GM18907 (cell line): Measurements from ENCODE around the gene ALAS1.
"Not testable (repeated sequence)": the region's sequence is repeated elsewhere in the genome, so short reads cannot be mapped to it uniquely, and the experiment has no call there.

Experiments used
- ATAC-seq: cut with Tn5 transposase; IDR thresholded peaks from one replicate; pipeline ENCODE4 v1.9.1; 2021; ENCODE audit warnings: mild to moderate bottlenecking, moderate library complexity; ENCODE audit not compliant: unreplicated experiment

Gene ALAS1

DNA sequence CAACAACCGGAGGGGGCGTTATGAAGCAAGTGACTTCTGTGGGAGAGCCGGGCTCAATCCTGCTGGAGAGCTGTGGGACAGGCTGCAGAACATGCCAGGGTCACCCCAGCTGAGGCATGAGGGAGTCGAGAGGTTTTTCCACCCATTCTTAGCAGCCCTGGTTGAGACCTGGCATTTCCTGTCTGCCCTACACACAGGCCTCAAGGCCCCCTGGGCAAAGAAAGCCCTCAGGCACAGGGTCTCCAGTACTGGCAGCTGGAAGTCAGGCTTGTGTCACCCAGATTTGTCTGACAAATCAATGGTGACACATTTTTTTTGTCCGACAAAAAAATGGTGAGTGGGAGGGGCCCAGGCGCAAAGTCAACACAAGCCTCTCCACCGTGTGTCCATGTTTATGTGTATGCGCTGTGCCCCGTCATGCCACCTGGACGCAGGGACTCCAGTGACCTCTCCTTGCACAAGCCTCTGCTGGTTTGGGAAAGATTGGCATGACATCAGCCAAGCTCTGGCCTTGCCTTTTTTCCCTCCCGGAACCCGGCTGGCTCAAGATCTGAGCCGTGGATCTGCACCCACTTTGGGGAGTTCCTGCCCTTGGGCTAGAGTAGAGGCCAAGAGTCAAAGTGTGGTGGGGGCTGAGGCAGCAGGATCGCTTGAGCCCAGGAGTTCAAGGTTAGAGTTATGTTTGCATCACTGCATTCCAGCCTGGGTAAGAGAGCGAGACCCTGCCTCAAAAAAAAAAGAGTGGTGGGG is 20.8 kb upstream of the ALAS1 start:
- ATAC-seq = no peak

DNA sequence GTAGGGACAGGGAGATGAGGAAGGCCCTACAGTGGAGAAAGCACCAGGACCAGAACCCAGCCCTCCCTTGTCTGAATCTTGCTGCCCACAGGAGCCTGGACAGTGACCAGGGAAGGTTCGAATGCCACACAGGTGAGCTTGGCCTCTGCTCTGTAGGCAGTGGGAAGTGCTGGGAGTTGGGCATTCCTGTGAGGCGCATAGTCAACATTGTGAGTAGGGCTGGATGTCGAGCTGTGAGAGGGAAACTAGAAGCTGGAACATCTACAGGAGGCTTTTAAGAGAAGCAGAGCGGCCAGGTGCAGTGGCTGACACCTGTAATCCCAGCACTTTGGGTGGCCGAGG is 20.3 kb upstream of the ALAS1 start:
- no peak for ATAC-seq

DNA sequence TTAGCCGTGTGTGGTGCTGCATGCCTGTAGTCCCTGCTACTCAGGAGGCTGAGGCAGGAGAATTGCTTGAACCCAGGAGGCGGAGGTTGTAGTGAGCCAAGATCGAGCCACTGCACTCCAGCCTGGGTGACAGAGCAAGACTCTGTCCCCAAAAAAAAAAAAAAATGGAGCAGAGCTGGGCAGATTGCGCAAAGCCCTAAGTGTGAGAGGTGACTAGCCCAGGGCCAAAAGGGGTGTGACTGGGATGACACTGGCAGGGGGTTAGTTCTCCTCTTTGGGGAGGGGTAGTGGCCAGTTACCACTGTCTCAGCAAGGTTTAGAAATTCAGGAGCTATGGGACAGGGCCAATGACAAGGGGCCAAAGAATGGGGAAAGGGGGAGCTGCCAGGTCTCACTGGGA is 19.8 kb upstream of the ALAS1 start:
- ATAC-seq = not testable (repeated sequence)

DNA sequence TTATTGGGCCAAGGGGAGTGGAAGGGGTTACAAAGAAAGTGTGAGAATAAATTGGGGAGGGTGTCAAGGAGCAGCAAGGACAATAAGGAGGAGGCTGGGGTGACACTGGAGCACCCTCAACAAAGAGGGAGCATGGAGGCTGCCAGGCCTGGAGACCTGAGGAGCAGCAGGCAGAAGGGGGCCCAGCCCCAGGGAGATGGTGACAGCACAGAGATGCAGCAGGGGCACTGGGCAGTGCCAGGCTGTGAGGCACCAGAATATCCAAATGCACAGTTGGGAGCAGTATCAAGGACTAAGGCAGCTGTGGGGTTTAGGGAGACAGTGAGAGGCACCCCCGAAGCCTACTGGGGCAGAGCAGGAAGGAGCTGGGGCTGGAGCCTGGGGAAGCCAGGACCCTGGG is 19.4 kb upstream of the ALAS1 start:
- ATAC-seq = no peak

DNA sequence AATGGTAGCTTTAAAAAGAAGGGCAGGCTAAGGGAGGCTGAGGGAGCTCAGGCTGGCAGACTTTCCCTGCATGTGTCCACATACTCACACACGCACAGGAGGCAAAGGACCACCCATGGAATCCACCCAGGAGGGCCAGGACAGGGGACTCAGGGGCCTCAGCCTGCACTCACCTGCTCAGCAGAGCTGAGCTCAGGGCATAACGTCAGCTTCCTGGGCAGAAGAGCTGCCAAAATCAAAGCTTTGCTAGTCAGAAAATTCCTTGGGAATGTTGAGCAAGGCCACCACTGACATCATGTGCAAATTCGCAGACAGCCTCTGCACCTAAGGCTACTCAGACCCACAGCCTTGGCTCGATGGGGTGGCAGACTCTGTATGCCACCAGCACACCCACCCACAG is 16.4 kb upstream of the ALAS1 start:
- no peak for ATAC-seq

DNA sequence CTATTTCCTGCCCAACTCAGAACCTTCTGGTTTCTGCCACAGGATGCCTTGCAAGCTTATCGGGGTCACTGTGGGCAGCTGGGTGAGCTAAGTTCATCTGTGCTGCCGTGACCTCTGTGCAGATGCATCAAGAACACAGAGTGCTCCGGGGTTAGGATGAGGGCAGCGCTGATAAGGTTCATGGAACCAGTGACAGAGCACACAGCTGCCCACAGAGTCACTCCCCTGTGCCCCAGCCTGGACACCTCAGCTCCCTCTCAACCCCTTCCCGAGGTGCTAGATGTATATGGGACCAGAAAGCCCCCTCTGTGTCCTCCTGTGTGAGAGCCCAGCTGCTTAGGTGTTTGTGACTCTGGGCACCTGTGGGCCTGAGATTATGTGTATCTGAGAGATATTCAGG is 15.8 kb upstream of the ALAS1 start:
- ATAC-seq = no peak

DNA sequence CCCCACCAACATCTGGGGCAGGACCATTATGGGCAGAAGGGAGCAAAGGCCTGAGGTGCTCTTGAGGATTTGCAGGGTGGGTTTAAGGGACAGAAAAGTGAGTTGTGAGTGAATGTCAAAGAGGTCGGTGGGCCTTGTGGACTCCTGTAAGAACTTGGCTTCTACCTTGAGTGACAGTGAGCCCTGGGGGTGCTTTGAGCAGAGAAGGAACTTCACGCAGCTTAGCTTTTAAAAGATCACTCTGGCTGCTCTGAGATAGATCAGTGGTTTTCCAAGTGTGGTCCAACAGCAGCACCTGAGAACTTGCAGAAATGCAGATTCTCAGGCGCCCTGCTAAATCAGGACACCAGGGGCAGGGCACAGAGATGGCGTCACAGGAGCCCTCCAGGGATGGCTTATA is 15.3 kb upstream of the ALAS1 start:
- ATAC-seq = no peak

DNA sequence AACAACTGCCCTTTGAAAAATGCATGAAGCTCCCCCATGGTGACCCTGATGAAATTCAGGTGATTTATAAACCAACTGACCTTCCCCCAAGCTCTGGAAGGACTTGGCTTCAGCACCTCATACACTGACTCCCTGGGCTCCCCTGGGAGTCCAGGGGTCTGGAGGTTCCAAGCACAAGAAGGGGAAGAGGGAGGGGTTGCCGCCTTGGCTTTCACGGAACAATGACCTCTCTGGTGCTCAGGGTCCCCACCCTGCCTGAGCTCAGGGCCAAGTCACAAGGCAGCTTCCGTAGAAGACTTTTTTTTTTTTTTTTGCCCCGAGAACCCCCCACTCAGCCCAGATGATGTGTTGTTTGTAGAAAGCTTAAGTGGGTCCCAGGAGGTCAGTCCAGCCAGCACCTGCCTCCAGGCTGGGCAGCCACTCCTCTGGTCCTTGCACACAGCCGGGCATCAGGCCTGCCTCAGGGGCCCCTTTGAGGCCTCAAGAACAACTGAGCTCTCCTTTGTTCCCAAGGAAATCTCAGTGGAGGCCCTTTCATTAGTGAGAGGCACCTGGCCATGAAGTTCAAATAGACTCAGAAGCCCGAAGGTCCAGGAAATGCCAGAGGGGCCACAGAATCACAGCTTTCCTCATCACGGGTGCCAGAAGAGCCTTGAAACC is 14.0 kb upstream of the ALAS1 start:
- no peak for ATAC-seq

DNA sequence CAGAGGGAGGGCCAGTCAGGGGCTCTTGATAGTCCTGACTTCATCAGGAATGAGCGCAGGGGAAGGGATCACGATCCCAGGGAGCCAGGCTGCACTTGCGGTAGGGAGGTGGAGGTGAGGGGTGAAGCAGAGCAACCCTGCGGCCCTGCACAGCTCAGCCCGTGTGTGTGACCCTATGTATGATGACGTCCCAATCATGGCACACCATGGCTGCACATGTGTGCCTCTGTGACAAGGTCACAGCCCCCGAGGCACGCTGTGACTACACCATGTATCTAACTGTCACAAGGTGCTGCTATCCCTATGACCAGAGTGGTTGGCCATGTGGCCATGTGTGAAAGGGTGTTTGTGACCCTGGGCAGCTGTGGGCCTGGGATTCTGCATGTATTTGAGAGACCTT is 13.3 kb upstream of the ALAS1 start:
- no peak for ATAC-seq

DNA sequence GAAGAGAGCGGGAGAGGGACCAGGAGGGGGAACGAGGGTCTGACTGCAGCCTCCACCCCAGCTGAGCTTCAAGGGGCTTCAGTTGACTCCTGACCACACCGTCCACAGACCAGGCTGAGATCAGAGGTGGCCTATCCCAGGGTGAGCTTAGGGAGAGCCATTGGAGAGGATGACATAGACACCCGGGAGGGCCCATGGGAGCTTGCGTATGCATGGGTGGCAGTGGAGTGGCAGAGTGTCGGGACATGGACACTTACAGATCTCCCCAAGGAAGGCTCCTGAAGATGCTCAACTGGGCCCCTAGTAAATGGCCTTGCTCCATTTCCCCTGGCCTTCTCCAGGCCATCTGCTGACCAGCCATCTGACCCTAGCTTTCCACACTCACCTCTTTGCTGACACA is 12.6 kb upstream of the ALAS1 start:
- ATAC-seq = no peak

DNA sequence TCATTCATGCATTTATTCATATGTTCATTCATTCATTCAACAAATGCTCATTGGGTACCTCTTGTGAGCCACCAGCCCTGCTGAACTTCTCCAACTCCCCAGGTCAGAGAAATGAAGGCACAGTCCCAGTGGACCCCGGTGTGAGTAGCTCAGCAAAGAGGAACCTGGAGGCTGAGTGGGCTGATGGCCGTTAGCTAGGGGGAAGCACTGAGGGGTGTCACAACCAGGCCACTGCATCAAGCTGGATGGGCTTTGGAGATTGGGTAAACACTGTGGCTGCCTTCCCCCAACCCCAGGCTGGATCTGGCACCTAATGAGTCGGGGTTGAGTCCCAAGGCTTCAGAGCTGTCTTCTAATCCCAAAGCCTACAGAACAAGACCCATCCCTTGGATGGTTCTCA is 12.1 kb upstream of the ALAS1 start:
- ATAC-seq = no peak

DNA sequence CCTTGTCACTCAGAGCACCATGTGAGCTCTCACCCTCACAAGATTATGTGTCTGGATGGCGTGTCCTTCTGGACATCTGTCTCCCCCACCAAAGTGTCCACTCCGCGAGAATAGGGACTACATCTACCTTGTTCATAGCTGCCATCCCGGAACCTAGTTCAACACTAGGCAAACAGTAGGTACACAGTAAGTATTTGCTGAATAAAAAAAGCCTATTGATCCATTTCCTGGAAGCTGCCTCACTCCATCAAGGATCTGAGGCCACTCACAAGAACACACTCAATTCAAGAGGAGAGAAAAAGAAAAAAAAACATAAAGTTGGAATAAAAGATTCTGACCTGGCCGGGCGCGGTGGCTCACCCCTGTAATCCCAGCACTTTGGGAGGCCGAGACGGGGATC is 11.2 kb upstream of the ALAS1 start:
- ATAC-seq = no peak

DNA sequence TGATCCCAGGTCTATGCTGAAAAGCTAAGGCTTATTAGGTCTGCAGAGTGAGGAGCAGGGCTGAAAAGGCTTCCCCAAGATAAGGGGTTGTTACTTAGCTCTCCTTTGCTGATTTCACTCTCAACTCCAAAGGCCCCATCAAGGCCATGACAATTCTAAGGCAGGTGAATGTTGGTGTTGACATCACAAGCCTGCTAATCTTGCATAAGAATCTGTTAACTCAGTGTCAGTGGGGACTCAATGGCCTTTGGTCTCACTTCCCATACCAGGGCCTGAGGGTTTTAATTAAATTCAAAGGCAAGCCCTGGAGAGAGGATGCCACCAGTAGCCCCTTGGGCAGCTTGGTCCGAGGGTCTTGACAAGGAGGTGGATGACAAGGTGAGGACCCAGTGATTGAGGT is 9.4 kb upstream of the ALAS1 start:
- no peak for ATAC-seq

DNA sequence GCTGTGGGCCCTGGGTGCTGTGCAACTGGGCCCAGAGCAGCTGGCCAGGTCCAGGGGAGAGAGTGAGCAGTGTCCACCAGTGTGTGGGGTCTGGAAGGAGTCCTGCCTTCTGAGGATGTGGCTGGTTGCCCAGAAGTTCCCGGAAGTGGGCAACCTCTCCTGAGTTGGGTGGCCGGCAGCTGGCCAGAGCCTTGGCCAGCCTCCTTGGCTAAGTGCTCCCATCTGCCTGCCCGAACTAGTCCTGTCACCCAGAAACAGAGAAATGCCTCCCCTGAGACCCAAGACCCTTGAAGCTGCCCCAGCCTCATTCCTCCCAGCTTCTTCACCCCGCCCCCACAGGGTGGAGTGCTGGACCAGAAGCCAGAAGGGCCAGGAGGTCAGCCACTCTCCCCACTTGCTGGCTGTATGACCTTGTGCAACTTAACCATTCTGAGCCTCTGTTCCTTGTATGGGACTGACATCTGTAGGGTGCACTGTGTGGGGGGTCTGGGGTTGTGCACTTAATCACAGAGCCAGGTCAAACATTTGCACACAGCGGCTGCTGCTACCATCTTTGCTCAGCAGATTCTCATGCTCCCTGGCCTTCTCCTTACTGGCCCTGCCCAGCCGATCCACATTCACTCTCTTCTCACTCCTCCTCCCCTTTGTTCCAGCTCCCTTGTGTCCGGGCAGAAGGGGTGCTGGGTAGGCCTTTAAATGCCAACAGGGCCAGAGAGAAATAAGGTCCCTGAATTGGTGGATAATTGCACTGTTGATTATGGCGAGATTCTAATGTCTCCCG is 7.5 kb upstream of the ALAS1 start:
- no peak for ATAC-seq

DNA sequence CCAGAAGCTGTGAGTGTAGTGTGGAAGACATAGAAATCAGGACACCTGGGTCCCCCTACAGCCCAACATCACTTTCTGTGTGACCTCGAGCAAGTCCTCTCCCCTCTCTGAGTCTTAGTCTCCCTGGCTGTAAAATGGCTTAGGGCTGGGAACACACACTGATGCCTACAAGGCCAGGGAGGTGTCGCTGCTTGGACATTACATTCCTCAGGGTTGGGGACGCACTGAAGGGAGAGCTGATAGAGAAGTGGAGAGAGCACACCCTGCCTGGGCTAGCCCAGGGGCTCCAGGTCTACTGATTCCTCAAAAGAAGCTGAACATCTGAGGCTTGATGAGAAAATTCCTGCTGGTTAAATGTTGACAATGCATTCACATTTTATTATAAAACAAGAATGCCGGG is 6.3 kb upstream of the ALAS1 start:
- ATAC-seq = no peak

DNA sequence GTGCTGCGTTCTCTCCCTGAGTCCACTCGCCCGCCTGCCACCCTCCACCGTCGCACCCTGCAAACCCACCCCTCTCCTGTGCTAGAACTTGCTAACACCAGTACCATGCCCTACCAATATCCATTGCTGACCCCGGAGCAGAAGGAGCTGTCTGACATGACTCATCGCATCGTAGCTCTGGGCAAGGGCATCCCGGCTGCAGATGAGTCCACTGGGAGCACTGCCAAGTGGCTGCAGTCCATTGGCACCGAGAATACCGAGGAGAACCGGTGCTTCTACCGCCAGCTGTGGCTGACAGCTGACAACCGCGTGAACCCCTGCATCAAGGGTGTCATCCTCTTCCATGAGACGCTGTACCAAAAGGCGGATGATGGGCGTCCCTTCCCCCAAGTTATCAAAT is 4.9 kb upstream of the ALAS1 start:
- ATAC-seq = no peak

DNA sequence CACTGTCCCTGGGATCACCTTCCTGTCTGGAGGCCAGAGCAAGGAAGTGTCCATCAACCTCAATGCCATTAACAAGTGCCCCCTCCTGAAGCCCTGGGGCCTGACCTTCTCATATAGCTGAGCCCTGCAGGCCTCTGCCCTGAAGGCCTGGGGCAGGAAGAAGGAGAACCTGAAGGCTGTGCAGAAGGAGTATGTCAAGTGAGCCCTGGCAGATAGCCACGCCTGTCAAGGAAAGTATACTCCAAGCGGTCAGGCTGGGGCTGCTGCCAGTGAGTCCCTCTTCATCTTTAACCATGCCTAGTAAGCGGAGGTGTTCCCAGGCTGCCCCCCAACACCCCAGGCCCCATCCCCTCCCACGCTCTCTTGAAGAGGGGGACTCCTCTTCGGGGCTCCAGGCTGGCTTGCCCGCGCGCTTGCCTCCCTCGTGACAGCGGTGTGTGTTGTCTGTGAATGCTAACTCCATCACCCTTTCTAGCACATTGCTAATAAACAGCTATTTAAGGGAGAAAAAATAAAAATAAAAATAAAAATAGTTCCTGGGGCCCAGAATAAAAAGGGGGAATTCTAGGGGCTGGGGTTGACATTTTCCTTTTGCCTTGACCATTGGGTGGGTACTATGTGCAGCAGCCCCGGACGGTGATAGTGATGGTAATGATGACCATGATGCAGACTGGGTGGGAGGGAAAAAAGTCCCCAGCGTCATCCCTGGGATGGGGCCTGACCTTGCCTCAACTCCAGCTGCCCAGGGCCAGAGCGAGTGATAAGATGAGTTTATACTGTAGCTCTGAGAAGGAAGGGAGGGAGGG is 3.3 kb upstream of the ALAS1 start:
- no peak for ATAC-seq

DNA sequence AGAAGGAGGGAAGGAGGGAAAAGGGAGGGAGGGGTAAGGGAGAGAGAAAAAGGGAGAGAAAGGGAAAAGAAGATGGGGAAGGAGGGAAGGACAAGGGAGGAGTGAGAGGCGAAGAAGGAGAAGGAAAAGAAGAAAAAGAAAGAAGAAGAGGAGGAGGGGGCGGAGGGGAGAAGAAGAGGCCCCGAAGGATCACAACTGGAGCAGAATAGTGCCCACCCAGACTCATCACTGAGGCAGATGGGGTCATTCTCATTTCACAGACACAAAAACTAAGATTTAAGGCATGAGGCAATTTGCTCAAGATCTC is 2.7 kb upstream of the ALAS1 start:
- ATAC-seq = no peak

DNA sequence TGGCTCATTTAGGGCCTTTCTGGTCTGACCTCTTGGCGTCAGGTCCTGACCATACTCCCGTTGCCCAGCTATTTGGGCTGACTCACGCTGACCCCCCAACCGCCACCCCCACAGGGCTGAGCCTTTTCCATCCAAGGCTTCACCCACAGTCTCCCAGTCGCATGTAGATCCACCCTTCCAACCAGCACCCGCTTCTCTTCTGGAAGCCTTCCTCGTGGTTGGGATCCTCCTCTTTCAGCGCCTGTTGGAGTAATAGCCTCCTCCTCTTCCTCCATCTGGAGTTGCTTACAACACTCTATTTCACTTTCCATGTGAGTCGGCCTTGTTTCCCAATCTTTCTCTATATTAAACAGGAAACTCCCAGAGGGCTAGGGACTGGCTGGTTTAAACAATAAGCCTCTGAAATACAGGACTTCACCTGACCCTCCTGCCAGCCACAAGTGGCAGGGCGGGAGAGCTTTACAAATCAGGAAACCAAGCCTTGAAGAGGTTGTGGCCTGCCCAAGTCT is 2.1 kb upstream of the ALAS1 start:
- ATAC-seq = no peak

DNA sequence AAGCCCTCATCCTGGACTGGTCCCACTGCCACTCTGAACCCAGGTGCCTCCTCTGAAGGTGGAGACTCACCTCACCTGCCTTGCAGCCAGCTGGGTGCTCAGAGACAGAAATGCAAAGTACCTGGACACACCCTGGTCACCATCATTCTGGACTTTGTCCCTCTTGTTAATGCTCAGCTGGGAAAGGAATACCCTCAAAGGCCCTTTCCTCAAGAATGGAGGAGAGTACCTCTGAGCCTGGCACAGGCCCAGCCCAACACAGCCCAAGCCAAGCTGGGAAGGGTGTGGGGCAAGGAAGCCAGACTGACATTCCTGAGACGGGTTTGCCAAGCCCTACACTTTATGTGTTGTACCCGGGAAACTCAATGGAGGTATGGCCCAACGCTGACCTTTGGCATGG is 983 bp upstream of the ALAS1 start:
- ATAC-seq = no peak

DNA sequence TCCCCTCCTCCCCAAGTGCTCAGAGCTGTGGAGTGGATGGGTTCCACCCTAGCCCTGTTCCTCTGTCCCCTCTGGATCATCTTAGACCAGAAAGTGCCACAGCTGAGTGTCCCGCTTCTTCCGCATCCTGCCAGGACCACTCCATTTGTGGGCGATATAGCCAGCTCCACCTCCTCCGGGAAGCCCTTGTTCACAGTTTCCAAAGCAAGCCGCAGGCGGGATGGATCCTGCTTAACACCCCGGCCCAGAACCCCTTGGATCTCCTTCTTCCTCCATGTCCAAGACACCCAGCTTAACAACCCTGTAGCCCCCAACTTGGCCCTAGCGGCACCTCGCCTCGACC is 490 bp upstream of the ALAS1 start:
- ATAC-seq = no peak
